Stimulated activated naive CD8-positive, alpha-beta T cell treated with anti-CD3 and anti-CD28 coated beads, Interleukin-15, Interleukin-2, amounts not matched to agents 100 U/mL and 50 U/mL, for 24 hours (primary cell): Measurements from ENCODE around the gene EEF1AKMT3.

Experiments
- ATAC-seq: fragments of 150-1000 bp; cut with Tn5 transposase; one replicate; pipeline ENCODE4 v1.10.0; 2021
- DNase-seq: peaks from one replicate; pipeline ENCODE4 v3.0.0; 2021

The EEF1AKMT3 gene

DNA sequence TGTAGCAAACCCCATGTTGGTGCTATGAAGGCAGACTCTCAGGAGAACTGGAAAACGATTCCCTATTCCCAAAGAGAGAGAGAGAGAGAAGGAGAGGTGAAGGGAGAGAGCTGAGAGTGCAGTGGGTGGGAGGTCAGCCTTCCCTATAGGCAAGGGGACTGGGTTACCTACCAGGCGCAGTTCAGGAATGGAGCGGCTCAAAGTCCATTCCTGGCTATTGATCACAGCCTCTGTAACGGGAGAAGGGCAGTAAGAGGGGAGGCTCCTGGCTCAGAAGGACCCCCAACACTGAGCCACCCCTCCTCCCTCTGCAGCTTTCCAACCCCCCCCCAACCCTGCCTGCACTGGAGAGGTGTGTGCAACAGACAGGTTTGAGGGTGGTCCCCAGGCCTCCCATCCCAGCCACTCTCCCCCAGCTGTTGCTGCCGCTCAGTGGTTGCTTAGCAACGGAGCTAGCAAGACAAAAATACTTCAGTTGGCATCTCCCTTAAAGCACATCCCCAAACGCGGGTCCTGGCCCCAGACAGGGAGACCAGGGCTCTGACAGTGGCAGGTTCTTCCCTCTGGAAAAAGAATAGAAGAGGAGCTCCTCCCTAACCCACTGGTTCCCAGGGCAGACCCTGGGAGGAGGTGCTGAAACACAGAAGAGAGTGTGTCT, 37.1 kb upstream of the EEF1AKMT3 start:
- DNase-seq (no peak), ATAC-seq (no peak)

DNA sequence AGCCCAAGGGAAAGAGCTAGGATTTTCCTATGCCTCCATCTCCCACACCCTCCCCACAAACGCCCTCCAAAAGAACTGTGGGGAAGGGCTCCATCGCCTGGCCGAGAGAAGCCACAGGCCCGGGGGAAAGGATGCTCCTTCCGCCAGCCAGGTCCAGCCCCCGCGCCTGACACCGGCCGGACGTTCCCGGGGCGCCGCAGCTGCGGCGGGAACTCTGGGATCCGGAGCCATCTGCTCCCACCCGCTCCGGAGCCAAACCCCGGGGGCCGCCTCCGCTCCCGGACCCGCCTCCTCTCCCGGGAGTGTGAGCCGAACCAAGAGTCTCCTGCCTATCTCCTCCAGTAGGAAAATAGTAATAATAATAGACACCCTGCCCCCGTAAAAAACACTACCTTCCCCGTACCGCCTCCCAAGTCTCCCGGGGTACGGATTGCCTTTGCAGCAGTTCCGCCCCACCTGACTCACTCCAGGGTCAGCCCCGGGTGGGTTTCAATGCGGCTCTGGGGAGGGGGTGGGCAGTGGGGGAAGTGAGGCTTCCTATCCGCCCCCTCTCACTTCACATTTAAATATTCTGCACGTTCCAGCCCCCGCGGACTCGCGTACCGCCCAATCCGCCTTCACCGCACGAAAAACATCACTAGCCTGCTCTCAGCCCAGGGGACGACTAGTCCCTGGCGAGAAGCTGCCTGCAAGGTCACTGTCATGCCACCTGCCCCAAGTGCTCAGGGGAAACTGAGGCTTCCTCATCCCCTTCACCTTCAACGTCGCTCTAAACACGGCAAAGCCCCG, 36.3 kb upstream of the EEF1AKMT3 start:
- no peak for ATAC-seq
- DNase-seq, result no peak

GRCh38 chr12:57736741-57737466, 35.5 kb upstream of the EEF1AKMT3 start:
- ATAC-seq (no peak), DNase-seq (no peak)

- ATAC-seq (no peak), DNase-seq (no peak)
Observed at GRCh38 chr12:57737467-57738460, 34.6 kb upstream of the EEF1AKMT3 start.

GRCh38 chr12:57738661-57739237, 33.7 kb upstream of the EEF1AKMT3 start, which contains the start of gene AGAP2:
TSS of gene AGAP2 (minus strand) at chr12:57738742. CDS start at chr12:57738246, 496 bp downstream.
- DNase-seq, result no peak
- ATAC-seq, result no peak

GRCh38 chr12:57739387-57739786, 33.0 kb upstream of the EEF1AKMT3 start:
- DNase-seq (no peak), ATAC-seq (no peak)

DNA sequence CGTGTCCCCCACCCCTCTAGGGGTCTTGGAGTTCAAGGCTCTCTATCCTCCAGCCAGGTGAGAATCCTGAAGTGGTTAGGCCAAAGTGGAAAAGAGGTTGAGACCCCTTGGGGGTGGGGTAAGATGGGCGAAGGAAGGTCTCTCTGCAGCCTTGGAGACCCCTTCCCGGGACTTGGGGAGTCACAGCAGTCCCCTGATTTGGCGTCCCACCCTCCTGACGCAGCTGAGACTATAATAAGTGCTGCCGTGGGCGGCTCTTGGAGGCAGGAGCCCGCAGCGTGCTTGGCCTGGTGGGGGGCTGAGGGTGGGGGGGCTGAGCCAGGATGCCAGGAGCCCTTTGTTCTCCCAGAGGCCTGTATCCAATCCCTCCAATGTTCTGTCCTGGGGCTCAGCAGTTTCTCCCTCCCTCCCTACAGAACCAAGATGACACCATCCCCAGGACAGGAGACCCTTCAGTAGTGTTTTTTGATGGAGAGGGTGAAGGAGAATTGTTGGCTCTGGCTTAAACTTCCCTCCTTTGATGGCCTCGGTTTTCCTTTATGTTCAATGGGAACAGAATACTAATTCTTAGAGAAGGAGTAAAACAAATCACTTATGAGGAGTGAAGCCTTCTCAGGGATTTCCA, 32.4 kb upstream of the EEF1AKMT3 start:
- no peak for DNase-seq
- no peak for ATAC-seq

DNA sequence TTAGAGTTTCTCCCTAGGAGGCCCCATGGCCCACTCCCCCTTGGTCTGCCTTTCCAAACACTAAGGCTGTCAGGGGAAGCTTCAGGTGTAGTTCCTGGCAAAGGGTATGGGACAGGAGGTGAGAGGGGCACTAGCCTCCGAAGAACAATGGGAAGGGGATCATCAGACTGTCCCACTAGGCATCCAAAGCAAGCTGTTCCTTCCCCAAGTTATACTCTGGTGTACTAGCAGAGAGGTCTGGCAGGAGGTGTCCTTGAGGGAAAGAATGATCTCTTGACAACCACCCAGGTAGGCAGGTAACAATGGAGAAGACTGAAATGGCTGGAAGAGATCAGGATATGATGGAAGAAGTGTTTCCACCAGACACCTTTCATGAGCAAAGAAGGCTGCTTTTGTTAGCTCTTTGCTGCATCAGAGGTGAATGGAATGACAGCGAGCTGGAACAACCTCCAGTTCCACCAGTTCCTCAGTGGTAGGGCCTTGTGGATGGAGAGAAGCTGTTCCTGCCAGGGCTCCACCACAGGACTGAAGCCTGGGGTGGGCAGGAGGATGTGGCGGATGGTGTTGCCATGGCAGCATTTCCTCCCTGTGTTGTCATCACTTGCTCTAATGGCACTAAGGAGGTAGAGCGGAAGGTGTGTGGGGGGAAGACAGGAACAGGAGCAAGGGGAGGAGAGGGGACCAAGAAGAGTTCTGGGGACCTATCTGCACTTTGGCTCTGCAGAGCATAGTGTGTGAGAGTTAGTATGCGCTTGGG, 31.6 kb upstream of the EEF1AKMT3 start:
- DNase-seq (peak; percentile 76), ATAC-seq (peak; percentile 67)

GRCh38 chr12:57741413-57741789, 31.0 kb upstream of the EEF1AKMT3 start:
- DNase-seq (no peak), ATAC-seq (no peak)

- DNase-seq (peak; percentile 82), ATAC-seq (peak; percentile 75)
Observed at GRCh38 chr12:57741844-57742738, 30.3 kb upstream of the EEF1AKMT3 start.

DNA sequence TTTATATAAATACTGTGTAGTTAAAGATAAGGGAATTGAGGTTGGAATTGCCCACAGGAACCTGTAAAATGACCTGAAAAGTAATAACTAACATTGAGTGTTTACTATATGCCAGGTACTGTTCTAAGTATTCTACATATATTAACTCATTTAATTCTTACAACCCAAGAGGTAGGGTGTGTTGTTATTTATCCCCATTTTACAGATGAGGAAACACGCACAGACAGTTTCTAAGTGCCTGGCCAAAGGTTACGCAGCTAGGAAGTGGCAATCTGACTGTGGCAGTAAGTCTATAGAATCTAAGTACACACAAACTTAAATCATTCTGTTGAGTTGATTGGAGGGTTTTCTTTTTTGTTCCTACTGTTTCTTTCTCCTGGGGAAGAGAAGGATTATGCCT, 28.6 kb upstream of the EEF1AKMT3 start:
- ATAC-seq, result no peak
- no peak for DNase-seq

- ATAC-seq (peak; percentile 36), DNase-seq (peak; percentile 81)
Observed at GRCh38 chr12:57744194-57744776, 28.1 kb upstream of the EEF1AKMT3 start.

DNA sequence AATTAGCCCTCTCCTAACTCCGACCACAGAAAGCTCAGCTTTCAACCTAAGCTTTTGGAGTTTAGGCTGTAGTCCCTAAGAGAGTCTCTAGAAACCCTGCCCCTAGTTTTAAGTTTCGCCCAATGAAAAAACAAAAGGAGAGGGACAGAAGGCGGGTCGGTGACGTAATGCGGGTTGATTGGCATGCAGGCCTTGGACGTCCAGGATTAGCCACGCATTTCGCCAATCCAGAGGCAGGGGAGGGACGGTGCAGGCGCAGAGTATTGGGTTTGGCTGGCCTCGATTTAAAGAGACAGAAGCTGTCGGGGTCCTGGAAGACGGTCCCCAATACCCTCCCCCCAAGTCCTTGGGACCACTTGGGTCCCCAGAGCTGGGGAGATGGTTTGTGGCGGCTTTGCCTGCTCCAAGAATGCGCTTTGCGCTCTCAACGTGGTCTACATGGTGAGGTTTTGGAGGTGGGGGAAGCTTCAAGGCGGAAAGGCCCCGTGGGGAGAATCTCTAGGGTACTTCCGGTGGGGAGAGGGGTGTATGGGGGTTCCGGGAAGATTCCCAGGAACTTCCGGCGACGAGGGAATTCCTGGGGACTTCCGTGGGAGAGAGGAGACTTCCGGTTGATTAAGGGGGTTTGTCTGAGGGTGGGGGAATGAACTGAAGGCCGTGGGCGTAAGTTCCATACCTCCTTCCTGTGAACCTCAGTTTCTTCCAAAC, 27.5 kb upstream of the EEF1AKMT3 start, which contains the start of gene TSPAN31:
TSPAN31 (plus strand) TSS at position 263 of the 708 bp plus-strand sequence; CDS start at position 379, 116 bp downstream.
- peak; percentile 84 for ATAC-seq
- peak; percentile 93 for DNase-seq

DNA sequence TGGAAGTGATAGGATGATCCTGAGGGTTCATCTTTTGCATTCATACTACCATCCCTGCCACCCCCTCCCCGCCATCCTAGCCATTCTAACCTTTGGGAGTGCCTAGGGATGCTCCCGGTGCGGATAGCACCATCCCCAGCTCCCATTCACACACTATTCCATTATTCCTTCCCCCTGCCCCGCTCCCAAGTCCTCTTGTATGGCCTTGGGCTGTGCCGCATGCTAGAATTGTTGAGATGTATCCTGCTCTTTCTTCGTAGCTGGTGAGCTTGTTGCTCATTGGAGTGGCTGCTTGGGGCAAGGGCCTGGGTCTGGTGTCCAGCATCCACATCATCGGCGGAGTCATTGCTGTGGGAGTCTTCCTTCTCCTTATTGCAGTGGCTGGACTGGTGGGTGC, 26.9 kb upstream of the EEF1AKMT3 start:
- ATAC-seq (no peak), DNase-seq (no peak)

- no peak for DNase-seq
Observed at GRCh38 chr12:57746025-57746424, 26.4 kb upstream of the EEF1AKMT3 start.

GRCh38 chr12:57749061-57749460, 23.4 kb upstream of the EEF1AKMT3 start:
- no peak for ATAC-seq
- DNase-seq, result no peak

More at GRCh38 chr12:57746025-57746424, 26.4 kb upstream of the EEF1AKMT3 start:
- ATAC-seq, result no peak

DNA sequence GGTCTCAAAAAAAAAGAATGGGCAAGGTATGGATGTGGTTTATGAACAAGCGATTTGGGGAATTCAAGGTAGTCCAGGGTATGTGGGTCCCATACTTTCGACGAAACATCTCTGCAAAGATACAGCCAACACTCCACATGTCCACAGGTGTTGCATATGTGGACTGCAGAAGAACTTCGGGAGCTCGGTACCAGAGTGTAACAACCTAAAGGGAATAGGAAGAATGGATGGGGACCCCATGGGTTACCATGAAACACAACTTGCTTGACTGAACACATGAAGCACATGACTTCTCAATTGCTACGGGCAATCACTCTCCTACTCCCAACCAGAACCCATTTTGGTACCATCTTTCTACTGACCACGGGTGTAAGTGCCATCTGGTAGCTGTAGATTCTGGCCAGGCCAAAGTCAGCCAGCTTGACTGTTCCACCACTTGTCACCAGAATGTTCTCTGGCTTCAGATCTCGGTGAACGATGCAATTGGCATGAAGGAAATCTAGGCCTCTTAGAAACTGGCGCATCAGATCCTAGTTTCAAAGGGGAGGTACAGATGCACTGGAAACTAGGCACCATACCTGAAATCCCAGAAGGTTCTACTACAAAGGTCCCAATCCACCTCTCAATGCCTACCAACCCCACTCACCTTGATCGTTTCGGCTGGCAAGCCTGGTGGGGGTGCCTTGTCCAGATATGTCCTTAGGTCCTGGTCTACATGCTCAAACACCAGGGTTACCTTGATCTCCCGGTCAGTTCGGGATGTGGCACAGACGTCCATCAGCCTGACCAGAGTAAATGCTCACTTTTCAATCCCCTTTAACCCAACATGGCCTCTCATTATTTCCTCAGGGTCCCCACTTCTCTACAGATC, 21.6 kb upstream of the EEF1AKMT3 start:
- no peak for DNase-seq

More for the DNA sequence above, 21.6 kb upstream of the EEF1AKMT3 start:
- ATAC-seq, result no peak
